ENCODE measurements around the gene POU3F2.

- TF ChIP-seq MXI1 (IDR thresholded peaks at IDR 0.05; ENCODE audit: low read depth, low read length), result no peak
- TF ChIP-seq PREB (CRISPR knock-in tag; IDR thresholded peaks at IDR 0.05), result no peak
- no peak for TF ChIP-seq ETS1 (conservative IDR thresholded peaks at IDR 0.05; ENCODE audit: control insufficient read depth, low read depth, low read length)
These were observed 4.2 kb upstream of the POU3F2 start for GRCh38 chr6:98830146-98830545.
